ENCODE data around the gene TMEM190. TPM values are rescaled to one million over a fixed set of nuclear protein-coding genes. Genes with fewer than 3 reads are reported as not detected.

Gene TMEM190
- total RNA-seq, 4 donors from 2014 or later = not detected

GRCh38 chr19:55386493-55386971 lies 9.9 kb downstream of the TMEM190 start:
- Histone ChIP-seq H3K4me3 (peak overlapping the region; percentile 76 to 79), H3K27me3 (no peaks in the 10 kb centered on the region), H3K4me1 (peaks cover 0 to 74% (median 44%) of the 10 kb centered on the region in 3 donors), H3K9me3 (no peaks in the 10 kb centered on the region), H3K36me3 (peaks cover 0 to 44% of the 10 kb centered on the region in 2 donors), H3K27ac (peak overlapping the region; percentile 65 to 98 (median 92))
- no peak for ATAC-seq
- WGBS, 2 donors (ENCODE audit: low coverage in 1 of 2) = no CpG with 5 or more reads among the region's 33 CpGs
- TF ChIP-seq POLR2A (IDR thresholded peaks at IDR 0.05) (no peak), CTCF (IDR thresholded peaks at IDR 0.05) (no peak), EP300 (IDR thresholded peaks at IDR 0.05) (no peak), POLR2AphosphoS5 (IDR thresholded peaks at IDR 0.05) (no peak)

- H3K36me3 ChIP-seq = peaks cover 0 to 52% of the 10 kb centered on the region in 2 donors
- TF ChIP-seq EP300 (IDR thresholded peaks at IDR 0.05) = no peak
- TF ChIP-seq POLR2A (IDR thresholded peaks at IDR 0.05) = no peak
- no peak for TF ChIP-seq CTCF (IDR thresholded peaks at IDR 0.05)
- TF ChIP-seq POLR2AphosphoS5 (IDR thresholded peaks at IDR 0.05) = no peak
- no peak for ATAC-seq
- H3K9me3 ChIP-seq = no peaks in the 10 kb centered on the region
- H3K4me1 ChIP-seq = peaks cover 0 to 81% (median 44%) of the 10 kb centered on the region in 3 donors
- WGBS, 2 donors (ENCODE audit: low coverage in 1 of 2) = no CpG with 5 or more reads among the region's 24 CpGs
- peak overlapping the region in 1 of 2 donors; percentile 79 for H3K4me3 ChIP-seq
- H3K27ac ChIP-seq = peak overlapping the region in 1 of 4 donors; percentile 92
- H3K27me3 ChIP-seq = no peaks in the 10 kb centered on the region
Measured at GRCh38 chr19:55387736-55388497, 11.3 kb downstream of the TMEM190 start.

- WGBS, 2 donors (ENCODE audit: low coverage in 1 of 2) = 57 to 70% methylated on average over 6 to 7 of the region's 21 CpGs
- ATAC-seq = no peak
- TF ChIP-seq CTCF (IDR thresholded peaks at IDR 0.05) (no peak), POLR2AphosphoS5 (IDR thresholded peaks at IDR 0.05) (no peak), EP300 (IDR thresholded peaks at IDR 0.05) (no peak), POLR2A (IDR thresholded peaks at IDR 0.05) (no peak)
- no peak overlapping the region for H3K4me3 ChIP-seq
- H3K4me1 ChIP-seq = peaks cover 0 to 68% (median 33%) of the 10 kb centered on the region in 3 donors
- H3K27me3 ChIP-seq = no peaks in the 10 kb centered on the region
- H3K27ac ChIP-seq = peak overlapping the region in 1 of 4 donors; percentile 24
- H3K36me3 ChIP-seq = peaks cover 0 to 52% of the 10 kb centered on the region in 2 donors
- H3K9me3 ChIP-seq = no peaks in the 10 kb centered on the region
Measured at GRCh38 chr19:55389386-55390317, 13.0 kb downstream of the TMEM190 start.

- Histone ChIP-seq H3K27me3 (no peaks in the 10 kb centered on the region), H3K27ac (peak overlapping the region in 1 of 4 donors; percentile 4), H3K36me3 (peaks cover 0 to 52% of the 10 kb centered on the region in 2 donors), H3K4me1 (peaks cover 0 to 63% (median 28%) of the 10 kb centered on the region in 3 donors), H3K9me3 (no peaks in the 10 kb centered on the region), H3K4me3 (no peak overlapping the region)
- WGBS, 2 donors (ENCODE audit: low coverage in 1 of 2) = 53 to 86% methylated on average over 1 to 2 of the region's 7 CpGs
- TF ChIP-seq POLR2A (IDR thresholded peaks at IDR 0.05) (no peak), EP300 (IDR thresholded peaks at IDR 0.05) (no peak), CTCF (IDR thresholded peaks at IDR 0.05) (no peak), POLR2AphosphoS5 (IDR thresholded peaks at IDR 0.05) (no peak)
- ATAC-seq = no peak
Measured at GRCh38 chr19:55390461-55390880, 13.8 kb downstream of the TMEM190 start.

Data from gastroesophageal sphincter (tissue), 4 donors.